T-helper 17 cell (primary cell): ENCODE data around the gene TECRL. TPM values are rescaled to one million over a fixed set of nuclear protein-coding genes. Genes with fewer than 3 reads are reported as not detected.

Experiments
- ATAC-seq: fragments of 150-1000 bp; cut with Tn5 transposase; 2 replicates; pipeline ENCODE4 v1.10.0; 2021; ENCODE audit warnings: mild to moderate bottlenecking, moderate library complexity
- DNase-seq, 3 donors: peaks; one replicate each; pipeline versions ENCODE4 v3.0.0 to v3.0.0-alpha.2; 2020 to 2021
- H3K9me3 ChIP-seq: one replicate; pipeline ENCODE4 v1.7.0; 2013; ENCODE audit warnings: low read length, mild to moderate bottlenecking; ENCODE audit not compliant: control insufficient read depth, poor library complexity, severe bottlenecking
- H3K27ac Mint-ChIP-seq: one replicate; pipeline ENCODE4 v1.8.0; 2022; ENCODE audit warnings: mild to moderate bottlenecking, moderate library complexity, mixed read lengths
- H3K27me3 Mint-ChIP-seq: one replicate; pipeline ENCODE4 v1.8.0; 2022; ENCODE audit warnings: mixed read lengths
- H3K36me3 Mint-ChIP-seq: one replicate; pipeline ENCODE4 v1.8.0; 2022; ENCODE audit warnings: low read depth, mixed read lengths
- H3K4me1 Mint-ChIP-seq: one replicate; pipeline ENCODE4 v1.8.0; 2022; ENCODE audit warnings: mild to moderate bottlenecking, mixed read lengths
- H3K4me3 Mint-ChIP-seq: one replicate; pipeline ENCODE4 v1.8.0; 2022; ENCODE audit warnings: mild to moderate bottlenecking, moderate library complexity, mixed read lengths
- total RNA-seq, 4 donors: library from RNA in 2 of 4; stranded (reverse) in 2 of 4; gene quantifications; one replicate each; pipeline ENCODE4 v1.2.3 and lab custom pipeline; 2022 to 2026

TECRL gene, protein sequence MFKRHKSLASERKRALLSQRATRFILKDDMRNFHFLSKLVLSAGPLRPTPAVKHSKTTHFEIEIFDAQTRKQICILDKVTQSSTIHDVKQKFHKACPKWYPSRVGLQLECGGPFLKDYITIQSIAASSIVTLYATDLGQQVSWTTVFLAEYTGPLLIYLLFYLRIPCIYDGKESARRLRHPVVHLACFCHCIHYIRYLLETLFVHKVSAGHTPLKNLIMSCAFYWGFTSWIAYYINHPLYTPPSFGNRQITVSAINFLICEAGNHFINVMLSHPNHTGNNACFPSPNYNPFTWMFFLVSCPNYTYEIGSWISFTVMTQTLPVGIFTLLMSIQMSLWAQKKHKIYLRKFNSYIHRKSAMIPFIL
- total RNA-seq (not detected), total RNA-seq (lab: John Stamatoyannopoulos, UW) (0 reads per million in 2 donors)

DNA sequence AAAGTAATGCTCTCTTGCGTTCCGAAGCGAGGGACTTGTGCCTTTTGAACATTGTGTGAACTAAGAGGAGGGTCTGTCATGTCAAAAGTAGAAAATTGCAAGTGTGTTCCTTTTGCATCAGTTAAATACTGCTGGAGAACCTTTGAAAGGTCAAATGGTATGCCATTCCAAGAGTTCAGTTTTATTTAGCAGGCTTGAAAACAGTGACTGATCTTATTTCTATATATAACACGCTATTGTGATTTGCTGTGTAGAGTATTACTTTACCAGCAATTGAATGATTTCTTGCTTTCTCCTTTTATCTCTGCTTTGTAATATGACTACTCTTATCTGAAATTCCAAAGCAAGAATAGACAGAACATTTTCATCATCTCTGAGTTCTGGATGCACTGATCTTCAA, at the start of gene TECRL:
Gene TECRL (minus strand): TSS at position 151 of the 400 bp plus-strand sequence. CDS start 99 bp downstream, at position 52.
- Mint-ChIP-seq H3K36me3 (no peaks in the 10 kb centered on the region), H3K27me3 (no peaks in the 10 kb centered on the region), H3K4me3 (no peak within 1 kb of the TSS), H3K4me1 (no peaks in the 10 kb centered on the region), H3K27ac (no peak within 1 kb of the TSS)
- no peaks in the 10 kb centered on the region for H3K9me3 ChIP-seq
- no peak for ATAC-seq
- no peak for DNase-seq

DNA sequence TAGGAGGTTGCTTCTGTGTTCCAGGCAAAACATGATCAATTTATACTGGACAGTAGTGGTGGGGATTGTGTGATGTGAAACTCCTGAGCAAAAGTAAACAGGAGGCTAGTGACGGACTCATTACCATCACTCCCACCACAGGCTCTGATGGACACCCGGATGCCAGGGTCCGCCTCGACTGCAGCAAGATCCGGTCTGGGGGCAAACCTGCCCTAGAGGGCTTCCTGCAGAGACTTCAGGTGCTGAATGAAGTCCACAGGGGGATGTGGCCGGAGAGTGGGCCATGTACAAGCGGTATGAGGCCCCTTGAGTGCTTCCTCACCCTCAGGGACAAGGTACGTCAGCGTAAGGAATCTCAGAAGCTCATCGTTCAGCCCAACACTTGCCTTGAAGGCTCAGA, 23.4 kb upstream of the TECRL start:
- Mint-ChIP-seq H3K36me3 (no peaks in the 10 kb centered on the region), H3K27ac (no peak overlapping the region), H3K27me3 (no peaks in the 10 kb centered on the region), H3K4me1 (no peaks in the 10 kb centered on the region), H3K4me3 (no peak overlapping the region)
- DNase-seq (no peak), ATAC-seq (no peak)
- peaks cover 3% of the 10 kb centered on the region for H3K9me3 ChIP-seq

DNA sequence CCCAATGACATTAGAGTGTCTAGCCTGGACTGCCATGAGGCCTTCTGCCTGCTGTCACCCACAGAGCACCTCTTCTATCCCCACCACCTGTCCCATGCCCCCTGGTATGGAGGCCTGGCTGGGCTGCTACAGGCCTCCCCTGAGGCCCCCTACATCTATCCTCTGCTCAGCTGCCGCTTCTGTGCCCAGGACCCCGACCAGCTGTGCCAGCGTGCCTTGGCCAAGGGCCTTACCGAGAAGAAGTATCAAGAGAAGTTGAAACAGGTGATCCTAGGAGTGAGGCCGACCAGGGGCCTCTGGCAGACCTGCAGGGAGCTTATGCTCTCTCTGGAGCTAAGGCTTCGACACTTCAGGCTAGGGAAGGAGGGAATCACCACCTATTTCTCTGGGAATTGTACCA, 21.7 kb upstream of the TECRL start:
- H3K27me3 Mint-ChIP-seq = no peaks in the 10 kb centered on the region
- H3K36me3 Mint-ChIP-seq = no peaks in the 10 kb centered on the region
- ATAC-seq (no peak), DNase-seq (no peak)
- no peak overlapping the region for H3K4me3 Mint-ChIP-seq
- no peak overlapping the region for H3K27ac Mint-ChIP-seq
- no peaks in the 10 kb centered on the region for H3K9me3 ChIP-seq
- H3K4me1 Mint-ChIP-seq = no peaks in the 10 kb centered on the region

DNA sequence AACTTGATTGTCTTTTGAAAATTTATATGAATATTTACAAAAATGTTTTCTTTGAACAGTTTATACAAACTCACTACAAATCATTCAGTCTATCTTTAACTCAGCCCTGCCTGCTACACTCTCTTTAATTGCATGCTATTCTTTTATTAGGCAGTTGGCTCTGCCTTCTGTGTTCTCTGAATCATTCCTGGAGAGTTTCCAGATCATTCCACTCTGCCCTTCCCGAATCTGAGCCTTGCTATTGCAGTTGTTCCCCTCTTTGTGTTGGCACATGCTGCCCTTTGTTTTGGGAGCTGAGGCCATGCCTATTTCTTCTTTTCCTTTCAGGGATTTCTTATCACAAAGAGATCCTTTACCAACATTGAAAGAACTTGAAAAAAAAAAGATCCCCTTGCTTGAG, 8.7 kb upstream of the TECRL start:
- ATAC-seq (no peak), DNase-seq (no peak)
- no peaks in the 10 kb centered on the region for H3K9me3 ChIP-seq
- Mint-ChIP-seq H3K36me3 (no peaks in the 10 kb centered on the region), H3K27ac (no peak overlapping the region), H3K27me3 (no peaks in the 10 kb centered on the region), H3K4me3 (no peak overlapping the region), H3K4me1 (no peaks in the 10 kb centered on the region)

DNA sequence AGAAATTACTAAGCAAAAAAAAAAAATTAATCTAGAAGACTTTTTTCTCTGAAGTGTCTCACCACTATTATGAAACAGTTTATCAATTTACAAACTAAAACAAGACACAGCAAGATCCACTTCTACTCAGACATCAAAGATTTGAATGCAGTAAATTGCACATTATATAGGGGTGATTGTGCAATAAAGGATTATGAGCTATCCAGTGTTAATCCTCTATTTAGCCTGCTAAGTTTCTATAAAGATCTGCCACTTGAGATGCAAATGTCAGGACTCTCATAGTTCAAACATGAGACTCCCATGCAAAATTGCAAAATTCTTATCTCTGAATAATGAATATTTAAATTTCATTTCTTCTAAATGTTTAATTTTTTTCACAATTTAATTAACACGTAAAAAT, 2.2 kb downstream of the TECRL start:
- ATAC-seq (no peak), DNase-seq (no peak)
- no peaks in the 10 kb centered on the region for H3K36me3 Mint-ChIP-seq
- H3K4me3 Mint-ChIP-seq = no peak overlapping the region
- no peaks in the 10 kb centered on the region for H3K4me1 Mint-ChIP-seq
- no peaks in the 10 kb centered on the region for H3K27me3 Mint-ChIP-seq
- H3K9me3 ChIP-seq = no peaks in the 10 kb centered on the region
- H3K27ac Mint-ChIP-seq = no peak overlapping the region

DNA sequence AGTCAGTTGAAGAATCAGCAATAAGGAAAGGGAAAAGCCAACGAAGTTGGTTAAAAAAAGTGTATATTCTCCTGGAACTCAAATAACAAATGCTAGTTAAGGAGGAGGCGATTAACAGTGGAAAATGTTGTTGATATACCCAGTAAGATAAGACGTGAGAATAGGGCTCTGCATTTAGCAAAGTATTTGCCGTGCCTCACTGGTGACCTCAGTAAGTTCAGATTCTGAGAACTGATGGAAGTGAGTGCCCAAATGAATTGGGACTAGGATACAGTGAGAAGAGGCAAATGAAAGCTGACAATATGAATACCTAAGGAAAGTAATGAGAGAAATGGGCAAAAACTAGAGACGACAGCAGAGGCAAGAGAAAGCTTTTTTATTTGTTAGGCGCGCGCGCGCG, 3.5 kb downstream of the TECRL start:
- no peak overlapping the region for H3K27ac Mint-ChIP-seq
- H3K4me3 Mint-ChIP-seq = no peak overlapping the region
- DNase-seq = no peak
- no peaks in the 10 kb centered on the region for H3K4me1 Mint-ChIP-seq
- H3K36me3 Mint-ChIP-seq = no peaks in the 10 kb centered on the region
- ATAC-seq = no peak
- no peaks in the 10 kb centered on the region for H3K9me3 ChIP-seq
- H3K27me3 Mint-ChIP-seq = no peaks in the 10 kb centered on the region

DNA sequence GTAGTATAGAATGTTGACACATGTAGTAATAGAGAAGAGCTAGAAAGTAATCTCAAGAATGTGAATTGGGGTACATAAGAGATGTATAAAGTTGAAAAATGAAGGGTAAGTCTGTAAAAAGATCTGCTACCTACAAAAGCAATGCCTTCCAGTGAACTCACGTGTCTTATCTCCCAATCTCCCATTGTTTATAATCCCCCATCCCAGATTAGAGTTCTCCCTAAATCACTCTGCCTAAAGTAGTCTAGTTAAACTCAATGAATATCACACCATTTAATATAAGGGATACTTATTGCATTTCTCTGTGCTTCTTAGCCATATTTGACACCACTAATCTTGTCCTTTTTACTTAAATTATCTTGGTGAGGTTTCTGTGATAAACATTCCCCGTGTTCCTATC, 6.6 kb downstream of the TECRL start:
- H3K9me3 ChIP-seq = no peaks in the 10 kb centered on the region
- no peaks in the 10 kb centered on the region for H3K27me3 Mint-ChIP-seq

DNA sequence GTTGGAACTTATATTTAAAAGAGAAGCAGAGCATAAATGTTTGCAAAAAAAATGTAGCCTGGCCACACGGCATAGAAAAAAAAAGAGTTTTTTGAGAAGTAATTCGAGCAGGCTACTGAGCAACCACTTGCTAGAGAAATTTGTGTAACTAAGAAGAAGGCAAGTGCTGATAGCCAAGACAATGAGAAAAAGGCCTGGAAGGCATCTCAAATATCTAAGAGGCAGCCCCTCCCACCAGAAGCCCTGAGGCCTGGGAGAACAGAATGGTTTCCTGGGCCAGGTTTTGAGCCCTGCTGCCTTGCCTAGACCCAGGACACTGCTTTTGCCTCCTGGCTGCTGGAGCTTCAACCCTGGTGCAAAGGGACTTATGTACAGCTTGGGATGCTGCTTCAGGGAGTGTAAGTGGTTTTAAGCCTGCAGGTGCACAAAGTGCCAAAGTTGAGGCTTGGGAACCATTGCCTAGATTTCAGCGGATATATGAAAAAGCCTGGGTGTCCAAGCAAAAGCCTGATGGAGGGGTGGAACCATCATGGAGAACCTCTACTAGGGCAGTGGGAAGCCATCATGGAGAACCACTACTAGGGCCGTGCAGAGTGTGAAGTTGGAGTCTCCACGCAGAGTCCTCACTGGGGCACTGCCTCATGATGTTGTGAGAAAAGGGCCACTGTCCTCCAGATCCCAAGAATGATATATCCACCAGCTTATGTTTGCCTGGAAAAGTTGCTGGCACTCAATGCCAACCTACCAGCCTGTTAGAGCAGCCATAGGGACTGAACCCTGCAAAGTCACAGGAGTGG, 9.7 kb downstream of the TECRL start:
- H3K27ac Mint-ChIP-seq = no peak overlapping the region

More for the DNA sequence above, 6.6 kb downstream of the TECRL start:
- no peak for DNase-seq
- Mint-ChIP-seq H3K4me3 (no peak overlapping the region), H3K36me3 (no peaks in the 10 kb centered on the region), H3K4me1 (no peaks in the 10 kb centered on the region), H3K27ac (no peak overlapping the region)
- ATAC-seq = no peak

DNA sequence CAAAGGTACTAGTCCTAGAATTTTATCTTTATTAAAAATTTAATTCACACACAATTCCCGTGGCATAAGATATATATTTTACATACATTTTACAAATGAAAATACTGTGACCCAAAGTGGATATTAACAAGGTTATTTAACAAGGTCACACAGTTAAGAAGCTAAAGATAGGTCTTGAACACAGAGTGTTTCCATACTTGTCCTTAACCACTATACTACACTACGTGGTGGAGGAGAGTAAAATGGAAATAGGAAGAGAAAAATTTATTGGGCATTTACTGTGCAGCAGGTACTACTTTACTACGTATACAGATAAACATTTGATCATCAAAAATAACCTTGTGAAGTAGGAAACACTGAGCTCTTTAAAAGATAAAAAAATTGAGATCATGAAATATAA, 14.8 kb downstream of the TECRL start:
- ATAC-seq (no peak), DNase-seq (no peak)
- H3K9me3 ChIP-seq = no peaks in the 10 kb centered on the region
- no peaks in the 10 kb centered on the region for H3K4me1 Mint-ChIP-seq
- no peaks in the 10 kb centered on the region for H3K27me3 Mint-ChIP-seq
- H3K36me3 Mint-ChIP-seq = no peaks in the 10 kb centered on the region
- H3K27ac Mint-ChIP-seq = no peak overlapping the region
- no peak overlapping the region for H3K4me3 Mint-ChIP-seq

More for the DNA sequence above, 9.7 kb downstream of the TECRL start:
- DNase-seq (no peak), ATAC-seq (no peak)
- no peaks in the 10 kb centered on the region for H3K36me3 Mint-ChIP-seq
- no peak overlapping the region for H3K4me3 Mint-ChIP-seq
- H3K4me1 Mint-ChIP-seq = no peaks in the 10 kb centered on the region
- no peaks in the 10 kb centered on the region for H3K27me3 Mint-ChIP-seq
- no peaks in the 10 kb centered on the region for H3K9me3 ChIP-seq

DNA sequence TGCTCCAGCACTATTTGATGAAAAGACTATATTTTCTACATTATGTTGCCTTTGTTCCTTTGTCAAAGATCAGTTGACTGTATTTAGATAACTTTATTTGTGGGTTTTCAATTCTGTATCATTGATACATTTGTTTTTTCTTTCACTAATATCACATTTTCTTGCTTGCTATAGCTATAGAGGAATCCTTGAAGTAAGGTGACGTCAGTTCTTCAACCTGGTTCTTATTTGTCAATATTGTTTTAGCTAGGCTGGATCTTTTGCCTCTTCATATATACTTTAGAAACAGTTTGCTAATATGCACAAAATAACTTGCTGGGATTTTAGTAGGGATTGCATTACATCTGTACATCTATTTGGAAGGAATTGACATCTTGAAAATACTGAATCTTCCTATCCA, 21.0 kb downstream of the TECRL start:
- no peak overlapping the region for H3K27ac Mint-ChIP-seq
- no peak for ATAC-seq
- no peaks in the 10 kb centered on the region for H3K27me3 Mint-ChIP-seq

DNA sequence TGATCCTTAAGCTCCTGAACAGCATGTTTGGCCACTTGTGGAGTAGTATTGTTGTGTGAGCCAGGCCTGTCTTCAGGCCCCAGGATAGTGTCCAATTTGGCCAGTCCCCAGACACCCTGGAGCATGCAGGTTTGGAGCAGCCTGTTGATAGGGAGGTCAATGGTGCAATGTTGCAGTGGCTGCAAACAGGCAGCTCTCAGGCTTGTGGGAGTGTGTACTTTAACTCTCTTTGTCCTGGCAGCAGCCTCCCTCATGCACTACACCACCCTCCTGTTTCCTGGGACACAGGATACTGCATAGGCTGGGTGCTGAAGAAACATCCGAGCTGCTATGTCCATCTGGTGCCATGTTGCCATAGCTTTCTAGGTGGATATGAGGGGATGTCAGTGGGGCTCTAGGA, 24.0 kb downstream of the TECRL start:
- DNase-seq = no peak
- H3K27ac Mint-ChIP-seq = no peak overlapping the region
- no peaks in the 10 kb centered on the region for H3K27me3 Mint-ChIP-seq
- H3K9me3 ChIP-seq = no peaks in the 10 kb centered on the region
- no peak for ATAC-seq
- H3K4me1 Mint-ChIP-seq = no peaks in the 10 kb centered on the region
- H3K36me3 Mint-ChIP-seq = no peaks in the 10 kb centered on the region
- H3K4me3 Mint-ChIP-seq = no peak overlapping the region

More for the DNA sequence above, 21.0 kb downstream of the TECRL start:
- DNase-seq = no peak
- no peak overlapping the region for H3K4me3 Mint-ChIP-seq
- no peaks in the 10 kb centered on the region for H3K36me3 Mint-ChIP-seq
- H3K4me1 Mint-ChIP-seq = no peaks in the 10 kb centered on the region
- no peaks in the 10 kb centered on the region for H3K9me3 ChIP-seq

DNA sequence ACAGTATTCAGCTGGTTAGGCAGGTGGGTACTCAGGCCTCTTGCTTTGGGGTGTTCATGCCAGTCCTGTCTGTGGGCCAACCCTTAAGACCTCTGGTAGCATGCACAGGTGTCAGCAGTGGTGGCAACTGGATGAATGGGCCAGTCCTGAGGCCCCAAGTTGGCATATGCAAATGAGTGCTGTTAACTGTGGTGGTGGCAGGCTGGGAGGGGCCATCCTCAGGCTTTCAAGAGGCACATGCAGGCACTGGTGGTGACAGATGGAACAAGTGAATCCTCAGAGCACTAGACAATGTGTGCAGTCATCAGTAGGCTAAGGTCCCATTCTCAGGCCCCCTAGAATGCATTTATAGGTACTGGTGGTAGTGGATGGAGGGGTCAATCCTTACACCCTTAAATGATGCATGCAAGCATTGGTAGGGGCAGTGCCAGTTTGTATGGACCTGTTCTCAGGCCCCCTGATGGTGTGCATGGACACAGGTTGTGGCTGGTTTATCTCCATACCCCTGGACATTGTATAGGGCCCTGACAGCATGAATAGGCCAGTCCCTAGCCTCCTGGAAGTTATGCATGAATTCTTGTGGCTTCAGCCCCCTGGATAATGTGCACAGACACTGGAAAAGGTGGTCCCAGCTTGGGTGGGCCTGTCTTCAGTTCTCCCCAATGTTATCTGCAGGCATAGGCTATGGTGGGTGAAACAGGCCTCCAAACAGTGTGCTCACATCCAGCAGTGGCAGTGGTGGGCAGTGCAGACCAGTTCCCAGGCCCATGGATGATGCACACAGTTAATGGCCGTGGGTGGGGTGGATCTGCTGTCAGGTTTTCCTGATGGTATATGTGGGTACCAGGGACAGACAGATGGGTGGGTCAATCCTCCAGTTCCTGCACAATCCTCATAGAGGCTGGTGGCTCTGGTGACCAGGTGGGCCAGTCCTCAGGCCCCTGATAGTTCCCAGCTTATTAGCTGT, 24.7 kb downstream of the TECRL start:
- ATAC-seq (no peak), DNase-seq (no peak)
- Mint-ChIP-seq H3K27me3 (no peaks in the 10 kb centered on the region), H3K4me3 (no peak overlapping the region), H3K27ac (no peak overlapping the region), H3K36me3 (no peaks in the 10 kb centered on the region), H3K4me1 (no peaks in the 10 kb centered on the region)
- H3K9me3 ChIP-seq = no peaks in the 10 kb centered on the region

DNA sequence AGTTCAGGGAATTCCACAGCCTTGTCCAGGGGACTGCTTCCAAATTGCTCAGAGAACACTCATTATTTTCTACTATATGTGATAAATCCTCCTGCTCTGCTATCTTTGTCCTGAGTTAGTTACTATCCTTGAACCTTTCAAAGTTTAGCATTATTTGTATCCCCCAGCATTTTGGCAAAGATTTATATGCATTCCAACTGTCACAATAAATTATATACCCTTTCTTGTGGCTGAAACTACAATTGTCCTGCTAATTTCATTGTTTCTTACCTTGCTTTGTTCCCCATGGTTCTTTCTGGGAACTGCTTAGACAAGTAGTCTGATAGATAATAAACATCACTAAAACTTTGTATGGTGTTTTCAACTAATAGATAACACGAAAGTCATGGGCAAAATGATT, 40.5 kb downstream of the TECRL start:
- DNase-seq (no peak), ATAC-seq (no peak)
- Mint-ChIP-seq H3K4me1 (no peaks in the 10 kb centered on the region), H3K4me3 (no peak overlapping the region), H3K27ac (no peak overlapping the region), H3K36me3 (no peaks in the 10 kb centered on the region), H3K27me3 (no peaks in the 10 kb centered on the region)
- H3K9me3 ChIP-seq = no peaks in the 10 kb centered on the region
